ENCODE data around the gene SRC. TPM values are rescaled to one million over a fixed set of nuclear protein-coding genes. Genes with fewer than 3 reads are reported as not detected.

SRC gene
- polyA plus RNA-seq, 1 donor = 165 TPM

DNA sequence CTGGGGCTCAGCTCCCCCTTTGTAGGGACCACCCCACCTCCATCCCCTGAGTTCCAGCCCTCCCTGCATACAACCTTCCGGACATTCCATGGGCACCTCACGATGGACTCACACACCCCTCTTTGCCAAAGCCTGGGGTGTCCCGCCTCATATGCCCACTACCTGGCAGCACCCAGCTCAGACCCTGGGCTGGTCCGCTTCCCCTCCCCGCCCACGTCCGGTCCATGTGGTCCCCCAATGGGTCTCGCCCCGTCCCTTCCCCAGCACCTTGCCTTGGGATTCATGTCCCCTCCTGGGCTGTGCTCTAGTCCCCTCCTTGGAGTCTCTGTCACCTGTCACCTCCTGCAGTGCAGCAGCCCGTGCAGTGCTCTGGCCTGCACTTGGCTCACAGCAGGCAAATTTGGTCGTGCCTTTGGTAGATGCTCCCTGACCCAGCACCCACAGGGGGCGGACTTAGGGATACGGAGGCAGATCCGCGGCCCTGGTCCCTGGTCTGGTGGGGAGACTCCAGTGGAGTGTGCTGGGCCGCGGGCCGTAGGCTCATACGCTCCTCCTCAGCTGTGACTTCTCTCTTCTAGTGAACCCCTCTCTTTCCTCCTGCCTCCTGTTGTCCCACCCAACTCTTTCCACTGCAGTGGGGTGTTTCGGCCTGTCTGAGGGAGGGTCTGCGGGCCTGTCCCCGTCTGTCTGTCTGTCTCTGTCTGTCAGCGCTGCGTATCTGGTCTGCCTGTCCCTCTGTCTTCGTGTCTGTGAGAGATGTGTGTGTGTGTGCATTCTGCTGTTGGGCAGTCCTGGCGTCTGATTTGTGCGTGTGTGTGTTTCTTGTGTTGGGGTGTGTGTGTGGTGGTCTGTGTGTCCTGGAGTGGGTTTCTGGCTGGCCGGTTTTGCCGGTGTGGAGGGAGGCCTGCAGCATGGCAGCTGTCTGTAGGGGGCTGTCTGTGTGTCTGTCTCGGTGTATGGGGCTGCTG, 69.5 kb downstream of the SRC start:
- no CpG with 5 or more reads among the region's 30 CpGs for WGBS (ENCODE audit: insufficient coverage, low lambda C conversion rate)
- peaks cover 33% of the 10 kb centered on the region for H3K27me3 ChIP-seq (ENCODE audit: control insufficient read depth, insufficient read depth, low read length)
- H3K9me3 ChIP-seq (ENCODE audit: control insufficient read depth, low read depth, low read length) = no peaks in the 10 kb centered on the region
- DNase-seq = no peak
- no peak overlapping the region for H3K27ac ChIP-seq (ENCODE audit: low read length)
- H3K4me1 ChIP-seq (ENCODE audit: control insufficient read depth, insufficient read depth, low read length) = peaks cover 15% of the 10 kb centered on the region
- H3K36me3 ChIP-seq (ENCODE audit: control insufficient read depth, insufficient read depth, low read length) = no peaks in the 10 kb centered on the region
- H3K4me3 ChIP-seq (ENCODE audit: low read length) = no peak overlapping the region

DNA sequence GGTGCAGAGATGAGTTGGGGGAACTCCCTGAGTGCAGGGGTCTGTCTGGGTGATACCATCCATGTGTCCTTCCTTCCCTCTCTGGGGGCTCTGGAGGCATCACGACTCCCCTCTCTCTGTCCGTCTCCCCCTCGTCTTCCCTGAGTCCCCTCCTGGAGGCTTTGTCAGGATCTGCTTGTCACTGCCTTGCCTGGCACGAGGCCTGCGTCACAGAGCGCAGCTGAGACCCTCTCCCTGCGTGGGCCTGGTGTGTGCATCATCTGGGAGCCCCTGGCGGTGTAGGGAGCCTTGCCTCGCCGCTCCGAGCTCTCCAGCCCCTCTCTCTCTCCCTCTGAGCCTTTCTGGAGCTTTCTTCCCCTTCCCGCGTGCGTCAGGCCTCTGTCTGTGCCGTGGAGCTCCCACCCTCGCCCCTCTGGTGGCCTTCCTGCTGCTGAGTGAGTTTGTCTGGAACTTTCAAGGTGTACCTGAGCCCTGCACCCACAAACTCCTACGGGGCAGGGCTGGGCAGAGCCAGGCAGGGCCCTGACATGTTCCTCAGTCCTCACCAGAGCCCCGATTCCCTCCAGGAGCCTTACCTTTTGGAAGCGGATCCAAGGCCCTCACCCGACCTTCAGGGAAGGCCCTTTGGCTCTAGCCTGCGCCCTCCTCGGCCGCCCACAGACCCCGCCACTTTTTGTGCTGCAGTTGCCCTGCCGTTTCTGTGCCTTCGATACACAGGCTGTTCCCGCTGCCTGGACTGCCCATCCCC, 70.3 kb downstream of the SRC start:
- Histone ChIP-seq H3K27ac (ENCODE audit: low read length) (no peak overlapping the region), H3K36me3 (ENCODE audit: control insufficient read depth, insufficient read depth, low read length) (no peaks in the 10 kb centered on the region), H3K9me3 (ENCODE audit: control insufficient read depth, low read depth, low read length) (no peaks in the 10 kb centered on the region), H3K4me1 (ENCODE audit: control insufficient read depth, insufficient read depth, low read length) (peaks cover 15% of the 10 kb centered on the region), H3K27me3 (ENCODE audit: control insufficient read depth, insufficient read depth, low read length) (peaks cover 38% of the 10 kb centered on the region), H3K4me3 (ENCODE audit: low read length) (no peak overlapping the region)
- DNase-seq = no peak
- 100% methylated on average over 2 of the region's 27 CpGs for WGBS (ENCODE audit: insufficient coverage, low lambda C conversion rate)

DNA sequence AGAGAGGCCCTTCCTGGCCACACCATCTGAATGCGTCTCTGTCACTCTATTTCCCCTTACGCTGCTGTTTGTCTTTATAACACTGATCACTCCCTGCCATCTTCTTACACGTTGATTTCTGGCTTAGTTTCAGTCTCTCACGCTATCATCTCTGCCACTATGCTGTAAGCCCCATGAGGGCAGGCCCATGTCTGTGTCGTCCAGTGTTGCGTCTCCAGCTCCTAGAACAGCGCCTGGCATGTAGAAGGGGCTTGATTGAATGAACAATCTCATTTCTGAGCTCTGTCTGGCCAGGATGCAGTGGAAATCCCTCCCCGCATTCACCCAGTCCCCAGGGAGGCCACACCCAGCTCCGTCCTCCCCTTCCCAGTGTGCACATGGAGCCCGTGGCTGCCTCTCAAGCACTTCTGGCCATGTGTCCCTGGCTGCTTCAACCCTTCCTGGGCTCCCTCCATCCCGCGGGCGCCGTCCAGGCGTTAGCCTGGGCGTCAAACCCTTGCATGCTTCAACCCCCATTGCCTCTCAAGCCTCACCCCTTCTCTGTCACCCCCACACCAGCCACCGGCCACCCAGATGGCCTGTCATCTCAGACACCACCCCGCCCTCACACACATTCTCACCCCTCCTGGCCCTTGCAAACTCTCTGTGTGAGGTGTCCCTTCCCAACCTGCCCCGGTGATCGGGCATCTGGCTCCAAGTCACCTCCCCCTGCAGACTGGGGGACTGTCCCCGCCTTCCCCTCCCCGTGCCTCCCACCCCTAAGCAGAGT, 71.1 kb downstream of the SRC start:
- H3K36me3 ChIP-seq (ENCODE audit: control insufficient read depth, insufficient read depth, low read length) = no peaks in the 10 kb centered on the region
- H3K4me3 ChIP-seq (ENCODE audit: low read length) = no peak overlapping the region
- WGBS (ENCODE audit: insufficient coverage, low lambda C conversion rate) = 87% methylated on average over 3 of the region's 22 CpGs
- H3K27me3 ChIP-seq (ENCODE audit: control insufficient read depth, insufficient read depth, low read length) = peaks cover 39% of the 10 kb centered on the region
- no peak for DNase-seq
- H3K9me3 ChIP-seq (ENCODE audit: control insufficient read depth, low read depth, low read length) = no peaks in the 10 kb centered on the region
- H3K4me1 ChIP-seq (ENCODE audit: control insufficient read depth, insufficient read depth, low read length) = peaks cover 11% of the 10 kb centered on the region
- H3K27ac ChIP-seq (ENCODE audit: low read length) = no peak overlapping the region

DNA sequence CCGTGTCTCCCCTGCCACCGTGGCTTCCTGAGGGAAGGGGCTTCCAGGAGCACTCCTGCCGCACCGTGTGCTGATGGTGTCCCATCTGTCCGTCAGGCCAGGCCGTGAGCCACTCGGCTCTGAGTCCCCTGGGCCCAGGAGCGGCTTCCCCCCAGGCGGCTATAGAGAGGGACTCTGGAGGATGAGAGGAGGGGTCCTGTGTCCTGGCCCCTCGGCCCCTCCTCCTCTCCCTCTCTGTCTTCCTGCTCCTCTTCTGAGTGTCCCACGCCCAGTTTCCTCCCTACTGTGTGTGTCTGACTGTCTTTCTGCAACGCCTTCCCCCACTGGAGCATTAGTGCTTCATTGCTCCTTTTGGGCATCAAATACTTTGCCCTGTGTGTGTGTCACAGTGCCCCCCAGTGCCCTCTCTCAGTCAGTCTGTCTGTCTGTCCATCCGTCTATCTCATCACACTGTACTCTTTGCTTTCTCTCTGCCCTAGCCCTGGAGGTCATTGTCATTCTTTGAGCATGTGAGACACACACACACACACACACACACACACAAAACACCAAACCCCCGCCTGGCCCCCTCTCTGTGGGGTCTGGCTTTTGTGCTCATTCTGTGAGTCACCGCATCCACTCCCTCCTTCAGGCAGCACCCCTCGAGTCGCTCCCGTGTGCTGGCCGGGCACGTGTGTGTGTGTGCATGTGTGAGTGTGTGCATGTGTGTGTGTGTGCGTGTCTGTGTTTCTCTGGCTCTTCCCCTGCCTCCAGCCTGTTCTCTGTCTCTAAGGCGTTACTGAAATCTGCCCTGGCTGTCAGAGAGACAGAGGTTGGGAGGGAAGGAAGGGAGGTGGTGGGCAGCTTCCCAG, 71.9 kb downstream of the SRC start:
- Histone ChIP-seq H3K4me3 (ENCODE audit: low read length) (no peak overlapping the region), H3K36me3 (ENCODE audit: control insufficient read depth, insufficient read depth, low read length) (no peaks in the 10 kb centered on the region), H3K27me3 (ENCODE audit: control insufficient read depth, insufficient read depth, low read length) (peaks cover 41% of the 10 kb centered on the region), H3K9me3 (ENCODE audit: control insufficient read depth, low read depth, low read length) (no peaks in the 10 kb centered on the region), H3K4me1 (ENCODE audit: control insufficient read depth, insufficient read depth, low read length) (peaks cover 6% of the 10 kb centered on the region), H3K27ac (ENCODE audit: low read length) (no peak overlapping the region)
- 36% methylated on average over 2 of the region's 22 CpGs for WGBS (ENCODE audit: insufficient coverage, low lambda C conversion rate)
- no peak for DNase-seq

DNA sequence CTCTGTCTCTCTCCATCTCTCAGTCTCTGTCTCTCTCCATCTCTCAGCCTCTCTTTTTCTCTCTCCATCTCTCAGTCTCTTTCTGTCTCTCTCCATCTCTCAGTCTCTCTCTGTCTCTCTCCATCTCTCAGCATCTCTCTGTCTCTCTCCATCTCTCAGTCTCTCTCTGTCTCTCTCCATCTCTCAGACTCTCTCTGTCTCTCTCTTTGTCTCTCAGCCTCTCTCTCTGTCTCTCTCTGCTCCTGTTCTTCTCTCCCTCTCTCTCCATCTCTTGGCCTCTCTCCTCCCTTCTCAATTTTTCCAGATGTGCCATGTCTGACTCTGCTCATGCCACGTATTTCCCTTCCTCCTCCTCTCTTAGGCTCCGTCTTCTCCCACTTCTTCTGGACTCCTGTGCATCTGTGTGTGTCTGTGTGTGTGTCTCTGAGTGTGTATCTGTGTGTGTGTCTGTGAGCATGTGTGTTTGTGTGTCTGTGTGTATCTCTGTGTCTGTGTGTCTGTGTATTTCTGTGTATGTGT, 72.7 kb downstream of the SRC start:
- no peak for DNase-seq
- Histone ChIP-seq H3K27me3 (ENCODE audit: control insufficient read depth, insufficient read depth, low read length) (peaks cover 40% of the 10 kb centered on the region), H3K4me1 (ENCODE audit: control insufficient read depth, insufficient read depth, low read length) (peaks cover 6% of the 10 kb centered on the region), H3K9me3 (ENCODE audit: control insufficient read depth, low read depth, low read length) (no peaks in the 10 kb centered on the region), H3K36me3 (ENCODE audit: control insufficient read depth, insufficient read depth, low read length) (no peaks in the 10 kb centered on the region), H3K4me3 (ENCODE audit: low read length) (no peak overlapping the region), H3K27ac (ENCODE audit: low read length) (no peak overlapping the region)
- no CpG with 5 or more reads among the region's 2 CpGs for WGBS (ENCODE audit: insufficient coverage, low lambda C conversion rate)

DNA sequence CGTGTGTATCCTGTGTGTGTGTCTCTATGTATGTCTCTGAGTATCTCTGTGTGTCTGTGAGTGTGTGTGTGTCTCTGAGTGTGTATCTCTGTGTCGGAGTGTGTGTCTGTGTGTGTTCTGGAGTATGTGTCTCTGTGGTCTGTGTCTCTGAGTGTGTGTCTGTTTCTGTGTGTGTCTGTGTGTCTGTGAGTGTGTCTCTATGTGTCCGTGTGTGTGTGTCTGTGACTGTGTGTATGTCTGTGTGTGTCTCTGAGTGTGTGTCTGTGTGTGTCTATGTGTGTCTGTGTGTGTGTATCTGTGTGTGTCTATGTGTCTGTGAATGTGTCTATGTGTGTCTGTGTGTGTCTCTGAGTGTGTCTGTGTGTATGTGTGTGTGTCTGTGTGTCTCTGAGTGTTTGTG, 73.4 kb downstream of the SRC start:
- H3K27me3 ChIP-seq (ENCODE audit: control insufficient read depth, insufficient read depth, low read length) = peaks cover 37% of the 10 kb centered on the region
- H3K27ac ChIP-seq (ENCODE audit: low read length) = no peak overlapping the region
- WGBS (ENCODE audit: insufficient coverage, low lambda C conversion rate) = no CpG with 5 or more reads among the region's 3 CpGs
- no peaks in the 10 kb centered on the region for H3K9me3 ChIP-seq (ENCODE audit: control insufficient read depth, low read depth, low read length)
- DNase-seq = no peak
- no peak overlapping the region for H3K4me3 ChIP-seq (ENCODE audit: low read length)
- peaks cover 6% of the 10 kb centered on the region for H3K4me1 ChIP-seq (ENCODE audit: control insufficient read depth, insufficient read depth, low read length)
- no peaks in the 10 kb centered on the region for H3K36me3 ChIP-seq (ENCODE audit: control insufficient read depth, insufficient read depth, low read length)

DNA sequence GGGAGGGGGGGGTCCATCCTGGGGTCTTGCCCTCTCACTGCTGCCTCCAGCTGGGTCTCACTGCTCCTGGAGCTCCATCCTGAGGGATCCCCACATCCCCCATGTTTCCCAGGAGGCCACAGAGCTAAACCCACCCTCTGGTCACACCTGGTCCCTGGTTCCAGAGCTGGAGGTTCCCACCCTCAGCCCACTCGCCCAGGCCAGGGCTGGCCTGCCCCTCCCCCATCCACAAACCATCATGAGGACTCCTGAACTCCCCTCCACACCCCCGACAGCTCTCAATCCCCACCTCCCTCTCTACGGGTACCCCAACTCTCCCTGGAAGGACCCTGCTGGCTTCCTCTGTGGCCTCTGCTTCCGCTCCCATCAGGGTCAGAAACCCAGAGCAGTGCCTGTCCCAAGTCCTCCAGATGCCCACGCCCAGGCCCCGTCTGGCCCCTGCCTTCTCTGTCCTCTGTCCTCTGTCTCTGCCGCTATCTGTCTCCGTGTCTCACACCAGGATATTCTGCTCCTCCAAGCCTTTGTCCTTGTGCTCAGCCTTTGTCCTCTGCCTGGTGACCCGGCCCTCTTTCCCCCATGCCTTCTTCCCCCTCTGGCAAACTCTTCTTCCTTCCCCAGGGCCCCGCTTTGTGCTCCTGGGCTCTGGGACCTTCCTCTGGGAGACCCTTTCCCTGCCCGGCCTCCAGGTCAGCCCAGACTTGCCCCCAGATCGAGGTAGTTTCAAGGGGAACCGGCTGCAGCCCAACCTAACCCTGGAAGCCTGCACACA, 74.0 kb downstream of the SRC start:
- no CpG with 5 or more reads among the region's 13 CpGs for WGBS (ENCODE audit: insufficient coverage, low lambda C conversion rate)
- no peaks in the 10 kb centered on the region for H3K9me3 ChIP-seq (ENCODE audit: control insufficient read depth, low read depth, low read length)
- no peak overlapping the region for H3K27ac ChIP-seq (ENCODE audit: low read length)
- H3K4me3 ChIP-seq (ENCODE audit: low read length) = no peak overlapping the region
- DNase-seq = no peak
- peaks cover 38% of the 10 kb centered on the region for H3K27me3 ChIP-seq (ENCODE audit: control insufficient read depth, insufficient read depth, low read length)
- no peaks in the 10 kb centered on the region for H3K36me3 ChIP-seq (ENCODE audit: control insufficient read depth, insufficient read depth, low read length)
- peaks cover 6% of the 10 kb centered on the region for H3K4me1 ChIP-seq (ENCODE audit: control insufficient read depth, insufficient read depth, low read length)

DNA sequence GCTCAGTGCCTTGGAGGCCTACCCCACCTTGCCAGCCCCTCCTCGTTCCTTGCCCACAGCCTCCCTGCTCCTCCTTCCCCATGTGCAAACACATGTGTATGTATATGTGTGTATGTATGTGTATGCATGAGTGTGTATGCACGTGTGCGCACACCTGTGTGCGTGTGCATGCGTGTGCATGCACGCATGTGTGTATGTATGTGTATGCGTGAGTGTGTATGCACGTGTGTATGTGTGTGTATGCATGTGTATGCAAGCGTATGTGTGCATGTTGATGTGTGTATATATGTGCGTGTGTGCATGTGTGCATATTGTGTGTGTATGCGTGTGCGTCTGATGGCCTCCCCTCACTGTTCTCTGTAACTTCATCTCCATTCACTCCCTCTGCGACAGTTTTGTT, 74.7 kb downstream of the SRC start:
- Histone ChIP-seq H3K4me1 (ENCODE audit: control insufficient read depth, insufficient read depth, low read length) (peaks cover 6% of the 10 kb centered on the region), H3K4me3 (ENCODE audit: low read length) (no peak overlapping the region), H3K36me3 (ENCODE audit: control insufficient read depth, insufficient read depth, low read length) (no peaks in the 10 kb centered on the region), H3K27me3 (ENCODE audit: control insufficient read depth, insufficient read depth, low read length) (peaks cover 33% of the 10 kb centered on the region), H3K9me3 (ENCODE audit: control insufficient read depth, low read depth, low read length) (no peaks in the 10 kb centered on the region), H3K27ac (ENCODE audit: low read length) (no peak overlapping the region)
- no peak for DNase-seq
- 94% methylated on average over 2 of the region's 13 CpGs for WGBS (ENCODE audit: insufficient coverage, low lambda C conversion rate)

Data from large intestine (tissue), 3 donors.